Bronchial epithelial cell (primary cell): ENCODE results near the gene RALGAPA2. TPM values are rescaled to one million over a fixed set of nuclear protein-coding genes. Genes with fewer than 3 reads are reported as not detected.
A peak's percentile ranks its signal among the peaks of the same experiment; 100 is the strongest.

ENCODE experiments used
- DNase-seq: peaks from one replicate; pipeline ENCODE4 v3.0.0-alpha.2; 2010; ENCODE audit warnings: low read depth
- FAIRE-seq: peaks from 2 replicates; lab custom pipeline; 2011; peaks lifted over from hg19 to GRCh38; lab: Jason Lieb, UNC
- H3K27me3 ChIP-seq: 2 replicates; pipeline ENCODE4 v1.5.1; 2011; ENCODE audit warnings: low read length; ENCODE audit not compliant: control insufficient read depth, insufficient read depth
- H3K36me3 ChIP-seq: 2 replicates; pipeline ENCODE4 v1.5.1; 2011; ENCODE audit warnings: low read length; ENCODE audit not compliant: control insufficient read depth, insufficient read depth
- H3K4me3 ChIP-seq: 2 replicates; pipeline ENCODE4 v1.5.1; 2011; ENCODE audit warnings: mild to moderate bottlenecking, low read depth, low read length, control low read depth
- total RNA-seq: library from RNA; depleted of rRNA; stranded (reverse); fragments of >200 nt; gene quantifications from 2 replicates; pipeline ENCODE4 v1.2.1, GENCODE V29; 2014
- TF ChIP-seq, protein P1 (sequence below): IDR thresholded peaks from 2 replicates; pipeline ENCODE4 v1.5.1; 2011; ENCODE audit warnings: mild to moderate bottlenecking, moderate library complexity, low read length, control low read depth, inconsistent platforms; ENCODE audit not compliant: insufficient read depth, severe bottlenecking

Gene RALGAPA2
- total RNA-seq, 1 donor from 2014 or later: 8.7 TPM

DNA sequence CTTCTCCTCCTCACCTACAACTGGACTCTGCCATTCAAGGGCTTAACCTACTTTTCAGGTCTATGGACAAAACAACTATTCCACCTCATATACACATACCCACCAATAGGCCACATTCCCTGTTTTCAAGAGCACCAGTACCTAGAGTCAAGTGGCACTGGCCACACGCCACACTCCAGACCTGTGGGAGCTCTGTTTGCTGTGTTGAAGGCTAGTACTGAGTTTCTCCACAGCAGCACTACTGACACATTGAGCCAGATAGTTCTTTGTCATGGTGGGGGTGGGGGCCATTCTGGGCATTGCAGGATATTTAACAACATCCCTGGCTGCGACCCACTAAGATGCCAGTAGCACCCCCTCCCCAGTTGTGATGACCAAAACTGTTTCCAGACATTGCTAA is 84.1 kb downstream of the RALGAPA2 start:
- TF ChIP-seq, protein P1, sequence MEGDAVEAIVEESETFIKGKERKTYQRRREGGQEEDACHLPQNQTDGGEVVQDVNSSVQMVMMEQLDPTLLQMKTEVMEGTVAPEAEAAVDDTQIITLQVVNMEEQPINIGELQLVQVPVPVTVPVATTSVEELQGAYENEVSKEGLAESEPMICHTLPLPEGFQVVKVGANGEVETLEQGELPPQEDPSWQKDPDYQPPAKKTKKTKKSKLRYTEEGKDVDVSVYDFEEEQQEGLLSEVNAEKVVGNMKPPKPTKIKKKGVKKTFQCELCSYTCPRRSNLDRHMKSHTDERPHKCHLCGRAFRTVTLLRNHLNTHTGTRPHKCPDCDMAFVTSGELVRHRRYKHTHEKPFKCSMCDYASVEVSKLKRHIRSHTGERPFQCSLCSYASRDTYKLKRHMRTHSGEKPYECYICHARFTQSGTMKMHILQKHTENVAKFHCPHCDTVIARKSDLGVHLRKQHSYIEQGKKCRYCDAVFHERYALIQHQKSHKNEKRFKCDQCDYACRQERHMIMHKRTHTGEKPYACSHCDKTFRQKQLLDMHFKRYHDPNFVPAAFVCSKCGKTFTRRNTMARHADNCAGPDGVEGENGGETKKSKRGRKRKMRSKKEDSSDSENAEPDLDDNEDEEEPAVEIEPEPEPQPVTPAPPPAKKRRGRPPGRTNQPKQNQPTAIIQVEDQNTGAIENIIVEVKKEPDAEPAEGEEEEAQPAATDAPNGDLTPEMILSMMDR: no peak
- FAIRE-seq: no peak
- H3K36me3 ChIP-seq: peaks cover 11% of the 10 kb centered on the region
- H3K4me3 ChIP-seq: no peak overlapping the region
- H3K27me3 ChIP-seq: no peaks in the 10 kb centered on the region
- no peak for DNase-seq

DNA sequence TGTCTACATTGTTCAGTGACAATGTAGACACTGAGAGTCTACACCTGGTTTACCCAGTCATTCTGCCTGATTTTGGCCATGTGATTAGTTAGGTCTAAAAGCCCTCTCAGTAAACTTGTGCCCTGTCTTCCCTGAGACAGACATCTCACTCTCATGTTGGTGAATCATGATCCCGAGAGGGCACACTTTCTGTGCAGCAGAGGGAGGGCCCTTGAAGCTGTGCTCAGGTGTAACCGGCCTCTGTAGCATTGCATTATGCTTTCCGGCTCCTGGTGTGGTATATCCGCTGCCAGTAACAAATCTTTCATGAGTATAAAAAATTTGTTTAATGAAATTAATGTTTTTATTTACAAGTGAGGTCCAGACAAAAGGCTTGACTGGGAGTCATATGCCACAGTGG is 85.0 kb downstream of the RALGAPA2 start:
- DNase-seq (no peak), FAIRE-seq (no peak)
- TF ChIP-seq, protein P1: no peak
- peaks cover 11% of the 10 kb centered on the region for H3K36me3 ChIP-seq
- no peaks in the 10 kb centered on the region for H3K27me3 ChIP-seq
- no peak overlapping the region for H3K4me3 ChIP-seq

DNA sequence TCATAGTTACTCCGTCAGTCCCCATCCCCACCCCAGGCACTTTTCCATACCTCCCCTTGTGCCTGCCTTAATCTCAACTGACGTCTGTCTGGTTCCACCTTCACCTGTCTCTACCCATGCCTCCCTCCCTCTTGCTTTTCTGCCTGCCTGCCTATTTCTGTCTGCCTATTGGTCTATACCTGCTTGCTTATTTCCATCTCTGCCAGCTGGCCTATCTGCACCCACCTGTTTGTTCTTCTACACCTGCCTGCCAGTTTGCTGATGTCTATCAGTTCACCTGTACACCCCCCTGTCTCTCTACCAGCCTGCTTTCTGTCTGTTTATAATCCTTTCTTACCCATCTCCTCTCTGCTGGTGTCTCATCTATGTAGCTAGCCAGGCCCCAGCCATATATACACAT is 87.5 kb downstream of the RALGAPA2 start:
- no peaks in the 10 kb centered on the region for H3K27me3 ChIP-seq

DNA sequence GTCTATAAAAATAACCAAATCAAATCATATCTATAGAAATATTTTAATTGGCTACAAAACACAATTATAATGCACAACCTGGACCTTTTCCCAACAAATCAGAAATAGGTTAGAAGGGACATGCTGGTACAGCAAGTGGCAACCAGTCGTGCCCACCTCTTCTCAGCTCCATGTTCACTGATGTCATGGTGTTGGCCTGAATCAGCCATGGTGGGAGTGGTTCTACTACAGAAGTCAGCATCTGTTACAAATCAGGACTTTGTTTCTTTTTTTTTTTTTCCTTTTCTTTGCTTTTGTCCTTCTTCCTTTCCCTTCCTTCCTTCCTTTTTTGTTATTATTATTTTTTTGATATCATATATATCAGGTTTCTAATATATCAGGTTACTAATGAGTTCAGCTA is 91.2 kb downstream of the RALGAPA2 start:
- TF ChIP-seq, protein P1: no peak
- H3K27me3 ChIP-seq: no peaks in the 10 kb centered on the region
- H3K36me3 ChIP-seq: peaks cover 1% of the 10 kb centered on the region
- H3K4me3 ChIP-seq: no peak overlapping the region
- FAIRE-seq (no peak), DNase-seq (no peak)

More for the DNA sequence above, 87.5 kb downstream of the RALGAPA2 start:
- Histone ChIP-seq H3K36me3 (peaks cover 11% of the 10 kb centered on the region), H3K4me3 (no peak overlapping the region)
- TF ChIP-seq, protein P1: no peak
- FAIRE-seq: no peak
- DNase-seq: no peak

DNA sequence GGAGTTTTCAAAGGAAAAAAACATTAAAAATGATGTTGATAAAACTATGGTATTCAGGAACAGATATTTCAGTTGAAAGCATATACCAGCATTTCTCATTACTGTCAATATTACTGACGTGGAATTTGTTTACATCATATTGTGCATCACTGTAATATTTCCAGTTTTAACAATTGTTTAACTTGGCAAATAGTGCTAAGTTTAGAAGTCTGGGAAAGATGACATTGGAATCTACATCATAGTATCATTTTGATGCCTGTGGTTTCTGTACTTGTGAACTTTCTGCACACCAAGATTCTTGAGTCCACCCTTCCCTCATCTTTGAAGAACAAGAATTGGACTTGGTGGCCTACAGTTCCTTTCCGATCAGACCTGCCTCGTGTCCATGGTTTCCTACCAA is 98.1 kb downstream of the RALGAPA2 start:
- peak; percentile 80 for FAIRE-seq
- no peaks in the 10 kb centered on the region for H3K27me3 ChIP-seq
- peaks cover 2% of the 10 kb centered on the region for H3K36me3 ChIP-seq
- TF ChIP-seq, protein P1: no peak
- no peak overlapping the region for H3K4me3 ChIP-seq
- DNase-seq: no peak

DNA sequence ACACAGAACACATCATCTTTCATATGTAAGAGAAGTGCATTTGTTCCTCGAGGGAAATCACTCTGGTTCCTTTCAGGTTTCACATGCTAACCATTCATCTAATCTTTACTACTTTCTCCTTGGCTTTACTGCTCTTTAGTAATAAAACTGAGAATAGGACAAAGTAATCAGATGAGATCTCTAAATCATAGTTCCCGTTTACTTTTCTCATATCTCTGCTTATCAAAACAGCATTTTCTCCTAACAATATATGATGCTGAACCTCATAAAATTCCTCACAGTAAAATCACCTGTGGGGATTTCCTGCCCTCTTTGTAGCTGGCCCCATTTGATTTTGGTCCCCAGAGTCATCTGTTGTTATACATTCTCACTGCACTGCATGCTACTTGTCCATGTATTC is 100.2 kb downstream of the RALGAPA2 start:
- peaks cover 2% of the 10 kb centered on the region for H3K36me3 ChIP-seq
- FAIRE-seq: no peak

More for the DNA sequence above, 100.2 kb downstream of the RALGAPA2 start:
- Histone ChIP-seq H3K4me3 (no peak overlapping the region), H3K27me3 (no peaks in the 10 kb centered on the region)
- no peak for DNase-seq
- TF ChIP-seq, protein P1: no peak
